Measurements from ENCODE around the gene WNT9A.
"Not testable (repeated sequence)": the region's sequence is repeated elsewhere in the genome, so short reads cannot be mapped to it uniquely, and the experiment has no call there.

WNT9A gene

DNA sequence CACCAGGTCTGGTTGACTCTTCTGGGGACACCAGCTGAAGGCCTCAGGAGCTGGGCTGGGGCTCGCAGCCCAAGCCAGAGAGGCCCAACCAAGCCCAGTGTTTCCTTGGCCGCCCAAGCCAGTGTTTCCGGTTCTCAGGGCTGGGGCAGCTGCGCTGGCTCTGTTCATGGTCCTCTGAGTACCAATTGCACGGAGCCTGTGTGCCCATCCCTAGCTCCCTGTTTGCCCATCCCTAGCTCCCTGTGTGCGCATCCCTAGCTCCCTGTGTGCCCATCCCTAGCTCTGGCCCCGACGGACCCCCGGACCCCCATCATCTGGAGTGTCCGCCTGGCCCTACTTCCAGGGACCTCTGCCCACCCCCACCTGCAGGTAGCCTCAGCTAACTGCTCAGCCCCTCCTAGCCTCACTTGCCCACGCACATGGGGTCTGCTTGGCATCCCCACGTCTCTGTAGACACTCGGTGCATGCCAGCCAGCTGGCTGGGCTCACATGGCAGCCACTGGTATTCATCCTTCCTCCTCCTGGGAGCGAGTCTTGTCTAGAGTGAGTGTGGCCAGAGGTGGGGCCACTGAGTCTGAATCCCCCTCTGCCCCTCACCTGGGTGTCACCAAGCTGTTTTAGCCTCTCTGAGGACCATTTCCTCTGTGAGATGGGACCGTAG, 64.0 kb downstream of the WNT9A start:
- Histone ChIP-seq H3K9me3 (ENCODE audit: control insufficient read depth, insufficient read depth, low read length) (no peaks in the 10 kb centered on the region), H3K4me1 (ENCODE audit: insufficient read depth, low read length) (peaks cover 19% of the 10 kb centered on the region; the same call in 1 of the 2 replicates), H3K36me3 (ENCODE audit: insufficient read depth, low read length) (no peaks in the 10 kb centered on the region), H3K9ac (ENCODE audit: low read depth, low read length) (no peak overlapping the region)

DNA sequence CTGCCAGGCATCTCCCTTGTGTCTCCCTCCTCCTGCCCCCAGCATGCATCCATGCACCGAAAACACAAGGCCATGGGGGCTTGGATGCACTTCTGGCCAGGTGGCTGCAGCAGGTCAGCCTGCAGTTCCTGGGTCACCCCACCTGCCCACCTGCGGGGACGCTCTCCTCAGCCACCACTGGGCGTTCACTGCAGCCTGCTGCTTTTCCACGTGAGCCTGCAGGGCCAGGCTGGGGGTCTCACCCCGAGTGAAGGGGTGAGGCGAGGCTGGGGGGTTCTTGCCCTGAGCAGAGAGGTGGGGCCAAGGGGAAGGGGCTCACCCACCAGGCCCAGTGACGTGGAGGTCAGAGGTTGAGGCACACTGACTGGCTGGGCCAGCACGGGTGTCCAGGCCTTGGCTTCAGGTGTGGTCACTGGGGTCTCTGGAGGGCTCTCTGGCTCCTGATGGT, 64.6 kb downstream of the WNT9A start:
- Histone ChIP-seq H3K9me3 (ENCODE audit: control insufficient read depth, insufficient read depth, low read length) (no peaks in the 10 kb centered on the region), H3K9ac (ENCODE audit: low read depth, low read length) (no peak overlapping the region), H3K36me3 (ENCODE audit: insufficient read depth, low read length) (no peaks in the 10 kb centered on the region)

DNA sequence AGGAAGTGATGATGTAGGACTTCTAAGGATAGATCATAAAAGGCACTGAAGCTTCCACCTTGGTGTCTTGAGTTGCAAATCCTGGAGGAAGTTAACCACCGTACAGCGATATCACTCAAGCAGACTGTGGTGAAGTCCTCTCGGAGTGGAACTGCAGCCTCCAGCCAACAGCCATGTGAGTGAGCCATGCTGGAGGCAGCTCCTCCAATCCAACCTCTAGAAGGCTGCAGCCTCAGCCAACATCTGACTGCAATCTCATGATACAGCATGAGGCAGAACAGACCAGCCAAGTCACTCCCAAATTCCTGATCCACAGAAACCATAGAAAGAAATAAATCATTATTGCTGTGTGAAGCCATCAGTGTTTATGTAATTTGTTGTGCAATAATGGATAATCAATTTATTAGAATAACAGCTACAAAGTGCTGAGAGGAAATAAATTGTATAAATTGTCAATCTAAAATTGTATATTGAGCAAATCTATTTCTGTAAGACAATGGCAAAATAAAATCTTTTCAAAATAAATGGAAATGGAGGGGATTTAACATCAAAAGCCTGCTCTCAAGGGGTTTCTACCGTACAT, 67.3 kb downstream of the WNT9A start:
- Histone ChIP-seq H3K9me3 (ENCODE audit: control insufficient read depth, insufficient read depth, low read length) (no peaks in the 10 kb centered on the region), H3K4me1 (ENCODE audit: insufficient read depth, low read length) (peaks cover 3% of the 10 kb centered on the region; the same call in 1 of the 2 replicates), H3K36me3 (ENCODE audit: insufficient read depth, low read length) (no peaks in the 10 kb centered on the region), H3K9ac (ENCODE audit: low read depth, low read length) (no peak overlapping the region)

More for the DNA sequence above, 64.6 kb downstream of the WNT9A start:
- H3K4me1 ChIP-seq (ENCODE audit: insufficient read depth, low read length): peaks cover 16% of the 10 kb centered on the region; the same call in 1 of the 2 replicates

DNA sequence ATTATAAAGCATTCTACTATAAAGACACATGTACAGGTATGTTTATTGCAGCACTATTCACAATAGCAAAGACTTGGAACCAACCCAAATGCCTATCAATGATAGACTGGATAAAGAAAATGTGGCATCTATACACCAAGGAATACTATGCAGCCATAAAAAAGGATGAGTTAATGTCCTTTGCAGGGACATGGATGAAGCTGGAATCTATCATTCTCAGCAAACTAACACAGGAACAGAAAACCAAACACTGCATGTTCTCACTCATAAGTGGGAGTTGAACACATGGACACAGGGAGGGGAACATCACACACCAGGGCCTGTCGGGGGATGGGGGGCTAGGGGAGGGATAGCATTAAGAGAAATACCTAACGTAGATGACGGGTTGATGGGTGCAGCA, 69.9 kb downstream of the WNT9A start:
- not testable (repeated sequence) for H3K9me3 ChIP-seq (ENCODE audit: control insufficient read depth, insufficient read depth, low read length); H3K9ac ChIP-seq (ENCODE audit: low read depth, low read length); H3K36me3 ChIP-seq (ENCODE audit: insufficient read depth, low read length); H3K4me1 ChIP-seq (ENCODE audit: insufficient read depth, low read length)

DNA sequence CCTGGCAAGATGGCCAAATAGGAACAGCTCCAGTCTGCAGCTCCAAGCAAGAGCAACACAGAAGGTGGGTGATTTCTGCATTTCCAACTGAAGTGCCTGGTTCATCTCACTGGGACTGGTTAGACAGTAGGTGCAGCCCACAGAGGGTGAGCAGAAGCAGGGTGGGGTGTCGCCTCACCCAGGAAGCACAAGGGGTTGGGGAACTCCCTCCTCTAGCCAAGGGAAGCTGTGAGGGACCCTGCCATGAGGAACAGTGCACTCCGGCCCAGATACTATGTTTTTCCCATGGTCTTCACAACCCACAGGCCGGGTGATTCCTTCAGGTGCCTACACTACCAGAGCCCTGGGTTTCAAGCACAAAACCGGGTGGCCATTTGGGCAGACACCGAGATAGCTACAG, 75.8 kb downstream of the WNT9A start:
- not testable (repeated sequence) for H3K4me1 ChIP-seq (ENCODE audit: insufficient read depth, low read length); H3K9me3 ChIP-seq (ENCODE audit: control insufficient read depth, insufficient read depth, low read length); H3K9ac ChIP-seq (ENCODE audit: low read depth, low read length); H3K36me3 ChIP-seq (ENCODE audit: insufficient read depth, low read length)

DNA sequence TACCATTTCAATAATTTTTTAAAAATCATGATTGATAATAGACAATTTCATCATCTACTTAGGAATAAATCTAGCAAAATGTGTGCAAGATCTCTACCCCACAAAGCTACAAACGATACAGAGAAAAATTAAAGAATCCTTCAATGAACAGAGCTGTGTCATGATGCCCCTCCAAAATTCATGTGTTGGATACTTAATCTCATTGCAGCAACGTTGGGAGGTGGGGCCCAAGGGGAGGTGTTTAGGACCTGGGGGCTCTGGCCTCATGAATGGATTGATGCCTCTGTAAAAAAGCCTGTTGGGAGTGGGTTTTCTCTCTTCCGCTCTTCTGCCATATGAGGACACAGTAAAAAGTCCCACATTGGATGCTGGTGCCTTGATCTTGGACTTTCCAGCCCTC, 77.4 kb downstream of the WNT9A start:
- no peaks in the 10 kb centered on the region for H3K4me1 ChIP-seq (ENCODE audit: insufficient read depth, low read length)
- H3K9ac ChIP-seq (ENCODE audit: low read depth, low read length): no peak overlapping the region
- peaks cover 3% of the 10 kb centered on the region; the same call in 1 of the 2 replicates for H3K9me3 ChIP-seq (ENCODE audit: control insufficient read depth, insufficient read depth, low read length)
- no peaks in the 10 kb centered on the region for H3K36me3 ChIP-seq (ENCODE audit: insufficient read depth, low read length)

DNA sequence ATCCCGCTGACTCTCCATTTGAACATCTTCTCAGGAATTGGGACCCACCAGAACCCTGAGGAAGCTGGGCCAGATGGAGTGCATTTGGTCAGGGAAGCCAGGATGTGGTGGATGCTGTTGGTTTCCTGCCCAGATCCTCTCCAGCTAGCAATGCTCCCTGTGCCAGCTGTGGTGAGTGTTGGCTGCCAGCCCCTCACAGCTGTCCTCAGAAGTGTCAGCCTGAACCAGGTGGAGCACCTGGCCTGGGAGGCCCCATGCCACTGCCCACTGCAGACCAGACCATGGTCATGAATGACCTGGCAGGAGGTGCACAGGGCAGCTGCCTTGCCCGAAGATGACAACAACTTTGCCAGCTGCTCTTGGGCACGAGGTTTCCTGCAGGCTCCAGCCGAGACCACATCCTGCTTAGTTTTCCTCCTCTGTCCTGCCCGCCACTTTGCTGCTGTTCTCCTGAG, 77.9 kb downstream of the WNT9A start:
- Histone ChIP-seq H3K9ac (ENCODE audit: low read depth, low read length) (no peak overlapping the region), H3K36me3 (ENCODE audit: insufficient read depth, low read length) (no peaks in the 10 kb centered on the region), H3K4me1 (ENCODE audit: insufficient read depth, low read length) (no peaks in the 10 kb centered on the region), H3K9me3 (ENCODE audit: control insufficient read depth, insufficient read depth, low read length) (peaks cover 3% of the 10 kb centered on the region; the same call in 1 of the 2 replicates)

DNA sequence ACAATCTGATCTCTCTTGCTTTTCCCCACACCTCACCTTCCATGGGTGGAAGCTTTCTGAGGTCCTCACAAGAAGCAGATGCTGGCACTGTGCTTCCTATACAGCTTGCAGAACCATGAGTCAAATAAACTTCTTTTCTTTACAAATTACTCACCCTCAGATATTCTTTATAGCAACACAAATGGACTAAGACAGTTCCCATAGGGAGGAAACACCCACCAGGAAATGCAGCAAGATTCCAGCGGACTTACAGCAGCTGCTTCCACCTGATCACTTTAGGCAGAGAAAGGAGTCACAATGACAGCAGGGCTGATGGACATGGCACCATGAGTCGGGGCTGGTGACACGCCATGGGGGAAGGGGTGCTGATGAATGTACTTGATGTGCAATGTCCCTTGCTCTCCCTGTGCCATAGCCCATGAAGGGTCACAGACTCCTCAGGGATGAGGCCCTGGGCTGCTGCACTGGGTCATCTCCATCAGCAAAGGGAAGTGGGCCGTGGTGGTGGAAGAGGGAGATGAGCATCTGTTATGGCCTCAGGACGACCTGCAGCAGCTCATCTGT, 78.4 kb downstream of the WNT9A start:
- Histone ChIP-seq H3K9me3 (ENCODE audit: control insufficient read depth, insufficient read depth, low read length) (peaks cover 3% of the 10 kb centered on the region; the same call in 1 of the 2 replicates), H3K9ac (ENCODE audit: low read depth, low read length) (no peak overlapping the region), H3K4me1 (ENCODE audit: insufficient read depth, low read length) (no peaks in the 10 kb centered on the region), H3K36me3 (ENCODE audit: insufficient read depth, low read length) (no peaks in the 10 kb centered on the region)

Measured in ES-I3 (cell line).